NOMO-1 (cell line): ENCODE measurements around the gene TRPM4.
"Not testable (repeated sequence)": the region's sequence is repeated elsewhere in the genome, so short reads cannot be mapped to it uniquely, and the experiment has no call there.

Experiments used
- DNase-seq, 2 experiments: peaks; one replicate each; lab custom pipeline; 2025; ENCODE audit not compliant: unreplicated experiment in 2 of 2; lab: John Stamatoyannopoulos, UW

The TRPM4 gene

GRCh38 chr19:49222528-49222927 is 64.9 kb downstream of the TRPM4 start:
- DNase-seq = no peak

- DNase-seq = no peak
Observed at GRCh38 chr19:49223472-49223871, 65.9 kb downstream of the TRPM4 start.

- not testable (repeated sequence) for DNase-seq
Observed at GRCh38 chr19:49224441-49224840, 66.8 kb downstream of the TRPM4 start.

GRCh38 chr19:49224879-49225278 is 67.3 kb downstream of the TRPM4 start:
- DNase-seq = peak; percentile 35 to 46

GRCh38 chr19:49229416-49229815 is 71.8 kb downstream of the TRPM4 start:
- DNase-seq = no peak

GRCh38 chr19:49231389-49231788 is 73.8 kb downstream of the TRPM4 start:
- DNase-seq = no peak

- no peak for DNase-seq
Observed at GRCh38 chr19:49231804-49232203, 74.2 kb downstream of the TRPM4 start.

- DNase-seq = no peak
Observed at GRCh38 chr19:49233163-49233562, 75.6 kb downstream of the TRPM4 start.

GRCh38 chr19:49241769-49242168 is 84.2 kb downstream of the TRPM4 start:
- DNase-seq = no peak

- no peak for DNase-seq
Observed at GRCh38 chr19:49243129-49243528, 85.5 kb downstream of the TRPM4 start.

GRCh38 chr19:49243726-49244125 is 86.1 kb downstream of the TRPM4 start:
- no peak for DNase-seq

- no peak for DNase-seq
Observed at GRCh38 chr19:49244256-49244655, 86.7 kb downstream of the TRPM4 start.

- no peak for DNase-seq
Observed at GRCh38 chr19:49247676-49248075, 90.1 kb downstream of the TRPM4 start.

- no peak for DNase-seq
Observed at GRCh38 chr19:49249933-49250332, 92.3 kb downstream of the TRPM4 start.

GRCh38 chr19:49255674-49256073 is 98.1 kb downstream of the TRPM4 start:
- no peak for DNase-seq

GRCh38 chr19:49256691-49257090 is 99.1 kb downstream of the TRPM4 start:
- DNase-seq = no peak
